Measurements from ENCODE around the gene TEX22. TPM values are rescaled to one million over a fixed set of nuclear protein-coding genes. Genes with fewer than 3 reads are reported as not detected.

Gene TEX22
- total and polyA plus RNA-seq, 4 donors: 0.02 to 0.14 (median 0.08) TPM; not detected in 1

GRCh38 chr14:105382343-105383082 lies 15.8 kb upstream of the TEX22 start:
- Histone ChIP-seq H3K9me3 (ENCODE audit: control insufficient read depth in 4 of 4, low read length in 3 of 4) (no peaks in the 10 kb centered on the region), H3K27ac (ENCODE audit: low read depth in 1 of 2, low read length in 2 of 2) (no peak overlapping the region), H3K9ac (ENCODE audit: low read depth in 1 of 2, low read length in 2 of 2) (no peak overlapping the region), H3K27me3 (ENCODE audit: control insufficient read depth in 4 of 4, insufficient read depth in 4 of 4, low read length in 3 of 4) (no peaks in the 10 kb centered on the region), H3K36me3 (ENCODE audit: control insufficient read depth in 4 of 4, insufficient read depth in 3 of 4, low read depth in 1 of 4, low read length in 3 of 4) (peaks cover 0 to 21% (median 5%) of the 10 kb centered on the region in 4 donors), H3K4me1 (ENCODE audit: control insufficient read depth in 4 of 4, insufficient read depth in 4 of 4, low read length in 3 of 4) (no peaks in the 10 kb centered on the region), H3K4me3 (ENCODE audit: low read depth in 1 of 3, low read length in 3 of 3) (no peak overlapping the region)
- no peak for DNase-seq (ENCODE audit: low spot score)
- WGBS: 96% methylated on average over 26 of the region's 26 CpGs
- TF ChIP-seq REST (IDR thresholded peaks at IDR 0.05) (no peak), MAX (IDR thresholded peaks at IDR 0.05) (no peak), HNF4G (IDR thresholded peaks at IDR 0.05) (no peak), GABPA (IDR thresholded peaks at IDR 0.05 in 1 of 2, conservative IDR thresholded peaks at IDR 0.05 in 1 of 2) (no peak), JUND (IDR thresholded peaks at IDR 0.05) (no peak), FOXA1 (IDR thresholded peaks at IDR 0.05) (no peak), ZBTB33 (IDR thresholded peaks at IDR 0.05) (no peak), RAD21 (IDR thresholded peaks at IDR 0.05) (no peak), YY1 (IDR thresholded peaks at IDR 0.05) (no peak), TAF1 (conservative IDR thresholded peaks at IDR 0.05) (no peak), ATF3 (IDR thresholded peaks at IDR 0.05) (no peak), SP1 (IDR thresholded peaks at IDR 0.05) (no peak), EGR1 (IDR thresholded peaks at IDR 0.05; ENCODE audit: low read depth in 2 of 2) (no peak), CTCF (IDR thresholded peaks at IDR 0.05; ENCODE audit: low read depth, low read length, missing input control) (no peak), HNF4A (conservative IDR thresholded peaks at IDR 0.05) (no peak), RXRA (IDR thresholded peaks at IDR 0.05) (no peak)

Data from liver (tissue), 9 donors.